Lower leg skin (tissue), 3 donors: ENCODE results near the gene TULP4.

ENCODE experiments used
- POLR2A ChIP-seq, 2 donors: fragments of 450-650 bp; IDR thresholded peaks; one replicate each; pipeline ENCODE4 v1.6.1; 2016 to 2017; ENCODE audit warnings: antibody characterized with exemption in 2 of 2, mild to moderate bottlenecking in 1 of 2, moderate library complexity in 1 of 2
- TF ChIP-seq, protein P1 (sequence below), 3 donors: fragments of 450-650 bp; IDR thresholded peaks; one replicate each; pipeline ENCODE4 v1.5.1; 2016; ENCODE audit warnings: antibody characterized with exemption in 3 of 3, mild to moderate bottlenecking in 3 of 3, moderate library complexity in 2 of 3

GRCh38 chr6:158475344-158476302 is 163.4 kb downstream of the TULP4 start:
- TF ChIP-seq, protein P1, sequence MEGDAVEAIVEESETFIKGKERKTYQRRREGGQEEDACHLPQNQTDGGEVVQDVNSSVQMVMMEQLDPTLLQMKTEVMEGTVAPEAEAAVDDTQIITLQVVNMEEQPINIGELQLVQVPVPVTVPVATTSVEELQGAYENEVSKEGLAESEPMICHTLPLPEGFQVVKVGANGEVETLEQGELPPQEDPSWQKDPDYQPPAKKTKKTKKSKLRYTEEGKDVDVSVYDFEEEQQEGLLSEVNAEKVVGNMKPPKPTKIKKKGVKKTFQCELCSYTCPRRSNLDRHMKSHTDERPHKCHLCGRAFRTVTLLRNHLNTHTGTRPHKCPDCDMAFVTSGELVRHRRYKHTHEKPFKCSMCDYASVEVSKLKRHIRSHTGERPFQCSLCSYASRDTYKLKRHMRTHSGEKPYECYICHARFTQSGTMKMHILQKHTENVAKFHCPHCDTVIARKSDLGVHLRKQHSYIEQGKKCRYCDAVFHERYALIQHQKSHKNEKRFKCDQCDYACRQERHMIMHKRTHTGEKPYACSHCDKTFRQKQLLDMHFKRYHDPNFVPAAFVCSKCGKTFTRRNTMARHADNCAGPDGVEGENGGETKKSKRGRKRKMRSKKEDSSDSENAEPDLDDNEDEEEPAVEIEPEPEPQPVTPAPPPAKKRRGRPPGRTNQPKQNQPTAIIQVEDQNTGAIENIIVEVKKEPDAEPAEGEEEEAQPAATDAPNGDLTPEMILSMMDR (IDR thresholded peaks at IDR 0.05), result no peak
- TF ChIP-seq POLR2A (IDR thresholded peaks at IDR 0.05), result no peak
